ENCODE measurements around the gene TMPRSS4.

- TF ChIP-seq, protein P1, sequence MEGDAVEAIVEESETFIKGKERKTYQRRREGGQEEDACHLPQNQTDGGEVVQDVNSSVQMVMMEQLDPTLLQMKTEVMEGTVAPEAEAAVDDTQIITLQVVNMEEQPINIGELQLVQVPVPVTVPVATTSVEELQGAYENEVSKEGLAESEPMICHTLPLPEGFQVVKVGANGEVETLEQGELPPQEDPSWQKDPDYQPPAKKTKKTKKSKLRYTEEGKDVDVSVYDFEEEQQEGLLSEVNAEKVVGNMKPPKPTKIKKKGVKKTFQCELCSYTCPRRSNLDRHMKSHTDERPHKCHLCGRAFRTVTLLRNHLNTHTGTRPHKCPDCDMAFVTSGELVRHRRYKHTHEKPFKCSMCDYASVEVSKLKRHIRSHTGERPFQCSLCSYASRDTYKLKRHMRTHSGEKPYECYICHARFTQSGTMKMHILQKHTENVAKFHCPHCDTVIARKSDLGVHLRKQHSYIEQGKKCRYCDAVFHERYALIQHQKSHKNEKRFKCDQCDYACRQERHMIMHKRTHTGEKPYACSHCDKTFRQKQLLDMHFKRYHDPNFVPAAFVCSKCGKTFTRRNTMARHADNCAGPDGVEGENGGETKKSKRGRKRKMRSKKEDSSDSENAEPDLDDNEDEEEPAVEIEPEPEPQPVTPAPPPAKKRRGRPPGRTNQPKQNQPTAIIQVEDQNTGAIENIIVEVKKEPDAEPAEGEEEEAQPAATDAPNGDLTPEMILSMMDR (IDR thresholded peaks at IDR 0.05), result no peak
- no peak for TF ChIP-seq POLR2A (IDR thresholded peaks at IDR 0.05)
These were observed 65.2 kb downstream of the TMPRSS4 start for GRCh38 chr11:118142081-118142480.
